HG03135 (cell line): ENCODE measurements around the gene SUPT3H.
"Not testable (repeated sequence)": the region's sequence is repeated elsewhere in the genome, so short reads cannot be mapped to it uniquely, and the experiment has no call there.

Experiments
- ATAC-seq: cut with Tn5 transposase; IDR thresholded peaks from one replicate; pipeline ENCODE4 v1.9.1; 2021; ENCODE audit warnings: mild to moderate bottlenecking, moderate library complexity; ENCODE audit not compliant: unreplicated experiment

SUPT3H gene

GRCh38 chr6:45327956-45328522, 49.7 kb downstream of the SUPT3H start, which contains the start of gene RUNX2:
Gene RUNX2 (plus strand): TSS chr6:45328330. CDS start chr6:45328727, 397 bp downstream.
- ATAC-seq: no peak

GRCh38 chr6:45326698-45327417, 50.9 kb downstream of the SUPT3H start:
- ATAC-seq: no peak

- ATAC-seq: no peak
Observed at GRCh38 chr6:45323656-45324224, 54.0 kb downstream of the SUPT3H start.

- ATAC-seq: no peak
Observed at GRCh38 chr6:45320349-45320748, 57.4 kb downstream of the SUPT3H start.

- no peak for ATAC-seq
Observed at GRCh38 chr6:45314146-45314545, 63.6 kb downstream of the SUPT3H start.

- ATAC-seq: no peak
Observed at GRCh38 chr6:45310118-45310788, 67.5 kb downstream of the SUPT3H start.

- no peak for ATAC-seq
Observed at GRCh38 chr6:45305546-45305945, 72.2 kb downstream of the SUPT3H start.

- ATAC-seq: no peak
Observed at GRCh38 chr6:45302832-45303231, 74.9 kb downstream of the SUPT3H start.

- no peak for ATAC-seq
Observed at GRCh38 chr6:45301348-45302142, 76.2 kb downstream of the SUPT3H start.

GRCh38 chr6:45300736-45301135, 77.0 kb downstream of the SUPT3H start:
- no peak for ATAC-seq

GRCh38 chr6:45299096-45299581, 78.6 kb downstream of the SUPT3H start:
- no peak for ATAC-seq

GRCh38 chr6:45297320-45297719, 80.4 kb downstream of the SUPT3H start:
- no peak for ATAC-seq

- not testable (repeated sequence) for ATAC-seq
Observed at GRCh38 chr6:45294065-45294701, 83.6 kb downstream of the SUPT3H start.

- ATAC-seq: no peak
Observed at GRCh38 chr6:45293306-45293705, 84.4 kb downstream of the SUPT3H start.

- ATAC-seq: no peak
Observed at GRCh38 chr6:45289751-45290514, 87.8 kb downstream of the SUPT3H start.

GRCh38 chr6:45286707-45287106, 91.0 kb downstream of the SUPT3H start:
- not testable (repeated sequence) for ATAC-seq

- ATAC-seq: no peak
Observed at GRCh38 chr6:45278367-45278766, 99.4 kb downstream of the SUPT3H start.

- ATAC-seq: not testable (repeated sequence)
Observed at GRCh38 chr6:45277741-45278140, 100.0 kb downstream of the SUPT3H start.

- ATAC-seq: no peak
Observed at GRCh38 chr6:45275358-45275757, 102.4 kb downstream of the SUPT3H start.
